Hematopoietic multipotent progenitor cell treated with erythropoietin and hydrocortisone succinate and interleukin-3 and kit ligand, for 6 days (in vitro differentiated cells): Measurements from ENCODE around the gene MACO1.
A peak's percentile ranks its signal among the peaks of the same experiment; 100 is the strongest.

Experiments
- DNase-seq: peaks from one replicate; pipeline ENCODE4 v3.0.0-alpha.2; 2015

Gene MACO1

GRCh38 chr1:25544819-25545218, 114.1 kb downstream of the MACO1 start:
- peak; percentile 27 for DNase-seq

DNA sequence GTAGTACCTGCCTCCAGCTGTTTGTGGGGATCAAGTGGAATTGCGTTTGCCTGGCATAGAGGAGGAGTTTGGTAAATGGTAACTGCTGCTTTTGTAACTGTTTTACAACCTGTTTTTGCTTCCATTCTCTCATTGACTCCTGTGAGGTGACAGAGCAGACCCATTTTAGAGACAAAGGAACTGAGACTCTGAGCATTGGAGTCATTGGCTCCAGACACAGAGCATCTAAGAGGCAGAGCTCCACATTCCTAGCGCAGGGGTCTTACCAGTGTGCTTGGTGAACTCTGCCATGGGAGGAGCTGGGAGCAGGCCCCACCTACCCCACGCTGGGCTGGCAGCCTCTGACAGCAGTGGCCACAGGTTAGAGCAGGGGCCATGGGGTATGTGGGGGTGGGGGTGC, 115.1 kb downstream of the MACO1 start:
- no peak for DNase-seq

DNA sequence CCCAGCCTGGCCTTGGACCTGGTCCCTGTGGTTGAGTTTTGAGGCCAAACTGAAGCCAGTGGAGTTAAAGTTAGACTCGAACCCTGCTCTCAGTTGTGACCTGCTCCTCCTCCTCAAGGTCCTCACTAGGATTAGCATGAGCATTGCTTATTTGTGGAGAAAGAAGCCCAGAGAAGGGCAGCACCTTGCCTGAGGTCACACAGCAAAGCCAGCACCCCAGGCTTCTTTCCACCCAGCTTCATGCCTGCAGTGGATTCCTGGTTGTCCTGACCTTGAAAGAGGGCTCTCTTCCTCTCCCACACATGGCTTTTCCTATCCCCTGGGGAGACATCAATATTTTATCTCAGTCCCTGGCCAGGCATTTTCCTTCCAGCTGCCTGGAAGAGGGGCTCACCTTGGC, 115.5 kb downstream of the MACO1 start:
- no peak for DNase-seq

- no peak for DNase-seq
Observed at GRCh38 chr1:25548601-25549000, 117.9 kb downstream of the MACO1 start.

DNA sequence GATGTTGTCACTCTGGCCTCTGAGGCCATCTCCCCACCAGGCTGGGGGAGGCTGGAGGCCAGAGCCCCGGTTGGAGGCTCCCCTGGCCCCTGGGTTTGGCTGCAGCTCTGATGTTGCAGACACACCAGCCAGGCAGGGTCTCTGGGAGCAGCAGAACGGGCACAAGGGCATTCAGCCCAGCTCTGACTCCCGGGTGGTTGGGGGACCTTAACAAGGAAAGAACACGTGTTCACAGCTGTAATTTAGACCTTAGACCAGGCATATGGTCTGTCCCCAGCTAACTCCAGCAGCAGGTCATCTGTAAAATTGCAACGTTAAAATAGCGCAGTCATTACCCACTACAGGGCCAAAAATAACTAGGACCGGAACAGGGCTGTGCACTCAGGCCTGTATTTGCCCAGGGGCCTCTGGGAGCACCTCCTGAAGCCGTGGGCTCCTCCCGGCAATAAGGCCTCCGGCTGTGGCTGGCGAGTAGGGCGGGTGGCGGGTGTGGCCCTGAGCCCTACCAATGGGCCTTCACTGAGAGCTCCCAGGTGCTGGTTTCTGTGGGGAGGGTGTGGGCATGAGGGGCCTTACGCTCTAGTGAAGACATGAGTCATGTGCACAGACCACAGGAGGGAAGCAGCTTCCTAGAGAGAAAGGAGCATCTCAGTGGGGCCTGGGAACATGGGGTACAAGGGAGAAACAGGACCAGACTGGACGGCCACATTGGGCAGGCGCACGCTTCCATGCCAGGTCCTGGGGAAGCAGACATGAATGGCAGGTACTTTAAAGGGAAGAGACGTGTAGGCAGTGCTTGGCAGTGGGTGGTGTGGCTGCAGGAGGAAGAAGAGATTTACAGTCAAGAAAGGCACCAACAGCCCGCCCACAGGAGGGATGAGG, 118.8 kb downstream of the MACO1 start:
- peak; percentile 95 for DNase-seq
